ENCODE results near the gene PVRIG. TPM values are rescaled to one million over a fixed set of nuclear protein-coding genes. Genes with fewer than 3 reads are reported as not detected.
"Not testable (repeated sequence)": the region's sequence is repeated elsewhere in the genome, so short reads cannot be mapped to it uniquely, and the experiment has no call there.

The PVRIG gene
- total RNA-seq, 1 experiment from 2014 or later = 0.55 TPM

GRCh38 chr7:100212631-100213286 is 7.0 kb upstream of the PVRIG start (continued):
- TF ChIP-seq AFF4 (CRISPR knock-in tag; IDR thresholded peaks at IDR 0.05; ENCODE audit: borderline replicate concordance) (no peak), CREM (CRISPR knock-in tag; IDR thresholded peaks at IDR 0.05) (no peak), SOX15 (CRISPR knock-in tag; IDR thresholded peaks at IDR 0.05) (no peak), ZNF671 (CRISPR knock-in tag; IDR thresholded peaks at IDR 0.05) (no peak), E2F4 (CRISPR knock-in tag; IDR thresholded peaks at IDR 0.05; ENCODE audit: borderline replicate concordance, low read depth) (no peak), ZNF416 (CRISPR knock-in tag; IDR thresholded peaks at IDR 0.05) (no peak)
- TF ChIP-seq, protein P1, sequence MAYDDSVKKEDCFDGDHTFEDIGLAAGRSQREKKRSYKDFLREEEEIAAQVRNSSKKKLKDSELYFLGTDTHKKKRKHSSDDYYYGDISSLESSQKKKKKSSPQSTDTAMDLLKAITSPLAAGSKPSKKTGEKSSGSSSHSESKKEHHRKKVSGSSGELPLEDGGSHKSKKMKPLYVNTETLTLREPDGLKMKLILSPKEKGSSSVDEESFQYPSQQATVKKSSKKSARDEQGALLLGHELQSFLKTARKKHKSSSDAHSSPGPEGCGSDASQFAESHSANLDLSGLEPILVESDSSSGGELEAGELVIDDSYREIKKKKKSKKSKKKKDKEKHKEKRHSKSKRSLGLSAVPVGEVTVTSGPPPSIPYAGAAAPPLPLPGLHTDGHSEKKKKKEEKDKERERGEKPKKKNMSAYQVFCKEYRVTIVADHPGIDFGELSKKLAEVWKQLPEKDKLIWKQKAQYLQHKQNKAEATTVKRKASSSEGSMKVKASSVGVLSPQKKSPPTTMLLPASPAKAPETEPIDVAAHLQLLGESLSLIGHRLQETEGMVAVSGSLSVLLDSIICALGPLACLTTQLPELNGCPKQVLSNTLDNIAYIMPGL (CRISPR knock-in tag; IDR thresholded peaks at IDR 0.05) = no peak

DNA sequence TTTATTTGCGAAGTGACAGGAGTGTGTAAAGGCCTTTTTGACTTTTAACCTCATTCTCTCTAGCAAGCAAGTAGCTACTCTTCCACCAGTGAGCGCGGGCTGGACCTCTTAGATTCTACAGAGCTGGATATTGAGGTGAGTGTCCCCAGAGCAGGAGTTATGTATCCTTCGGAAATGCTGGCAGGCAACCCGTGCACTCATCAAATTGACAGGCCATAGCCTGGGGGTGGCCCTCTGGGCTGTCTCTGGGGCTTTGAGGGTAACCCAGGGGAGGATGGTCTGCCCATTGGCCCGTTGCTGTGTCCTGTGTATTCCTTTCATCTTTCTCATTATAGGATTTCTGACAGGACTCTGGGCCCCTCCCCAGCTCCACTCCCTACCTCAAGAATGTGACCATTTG is 6.1 kb upstream of the PVRIG start:
- TF ChIP-seq AR (CRISPR knock-in tag; IDR thresholded peaks at IDR 0.05) (peak; percentile 50; the same call in 1 of the 2 replicates), GABPB1 (CRISPR knock-in tag; IDR thresholded peaks at IDR 0.05) (no peak)
- Mint-ChIP-seq H3K27ac (no peak overlapping the region), H3K4me3 (no peak overlapping the region), H3K9me3 (no peaks in the 10 kb centered on the region), H3K4me1 (peaks cover 5% of the 10 kb centered on the region; the same call in 1 of the 2 replicates), H3K36me3 (no peaks in the 10 kb centered on the region), H3K27me3 (ENCODE audit: low read depth) (peaks cover 68% of the 10 kb centered on the region)
- ChIA-PET POLR2A (no interaction called here), CTCF (no interaction called here)
- DNase-seq (ENCODE audit: low spot score) (no peak), ATAC-seq (no peak)

GRCh38 chr7:100214356-100214755 is 5.4 kb upstream of the PVRIG start:
- DNase-seq (ENCODE audit: low spot score); H3K9me3 Mint-ChIP-seq; H3K4me1 Mint-ChIP-seq; H3K36me3 Mint-ChIP-seq; H3K4me3 Mint-ChIP-seq; H3K27ac Mint-ChIP-seq; POLR2A ChIA-PET: not testable (repeated sequence)
- peak; percentile 26 for ATAC-seq
- CTCF ChIA-PET = interaction anchor here (3.9 to 5.2 kb wide), 2 partner anchors 47 to 83 kb away, joined by 13 to 44 read pairs; partner anchors contain the start of gene GAL3ST4
- peaks cover 61% of the 10 kb centered on the region for H3K27me3 Mint-ChIP-seq (ENCODE audit: low read depth)

- Mint-ChIP-seq H3K27ac (no peak overlapping the region), H3K36me3 (no peaks in the 10 kb centered on the region), H3K4me3 (no peak overlapping the region), H3K9me3 (no peaks in the 10 kb centered on the region), H3K4me1 (peaks cover 3% of the 10 kb centered on the region; the same call in 1 of the 2 replicates), H3K27me3 (ENCODE audit: low read depth) (peaks cover 47% of the 10 kb centered on the region)
- POLR2A ChIA-PET = no interaction called here
- ATAC-seq = no peak
- CTCF ChIA-PET = interaction anchor here (0.6 to 5.2 kb wide), 7 partner anchors 11 to 89 kb away, joined by 3 to 44 read pairs (median 7); partner anchors contain the start of genes GAL3ST4, GPC2, MBLAC1 and TRAPPC14
- no peak for TF ChIP-seq SP1 (CRISPR knock-in tag; conservative IDR thresholded peaks at IDR 0.05)
- no peak for TF ChIP-seq ZNF317 (CRISPR knock-in tag; IDR thresholded peaks at IDR 0.05; ENCODE audit: borderline replicate concordance, low read depth)
- no peak for TF ChIP-seq RELA (CRISPR knock-in tag; IDR thresholded peaks at IDR 0.05; ENCODE audit: borderline replicate concordance)
- TF ChIP-seq TP53 (CRISPR knock-in tag; IDR thresholded peaks at IDR 0.05) = no peak
- TF ChIP-seq ZBTB43 (CRISPR knock-in tag; IDR thresholded peaks at IDR 0.05) = no peak
- TF ChIP-seq ZMAT4 (CRISPR knock-in tag; IDR thresholded peaks at IDR 0.05) = no peak
- TF ChIP-seq GRHL2 (CRISPR knock-in tag; IDR thresholded peaks at IDR 0.05; ENCODE audit: insufficient replicate concordance, severe bottlenecking) = no peak
- TF ChIP-seq ZNF416 (CRISPR knock-in tag; IDR thresholded peaks at IDR 0.05) = no peak
- no peak for DNase-seq (ENCODE audit: low spot score)
Measured at GRCh38 chr7:100215895-100216294, 3.9 kb upstream of the PVRIG start.

Measured in WTC11 (cell line).